OCI-LY3 (cell line): ENCODE data around the gene SPSB1.

Experiments used
- EZH2phosphoT487 ChIP-seq: fragments of 200-600 bp; shearing (Covaris generic); IDR thresholded peaks from 2 replicates; pipeline ENCODE4 v1.6.1; 2018; ENCODE audit warnings: antibody characterized with exemption, mixed run types, low read depth
- TF ChIP-seq, protein P1 (sequence below): fragments of 200-600, 300-600 bp; sonication (generic); IDR thresholded peaks from 2 replicates; pipeline ENCODE4 v1.5.1; 2014; ENCODE audit warnings: antibody characterized with exemption, low read length, low read depth

DNA sequence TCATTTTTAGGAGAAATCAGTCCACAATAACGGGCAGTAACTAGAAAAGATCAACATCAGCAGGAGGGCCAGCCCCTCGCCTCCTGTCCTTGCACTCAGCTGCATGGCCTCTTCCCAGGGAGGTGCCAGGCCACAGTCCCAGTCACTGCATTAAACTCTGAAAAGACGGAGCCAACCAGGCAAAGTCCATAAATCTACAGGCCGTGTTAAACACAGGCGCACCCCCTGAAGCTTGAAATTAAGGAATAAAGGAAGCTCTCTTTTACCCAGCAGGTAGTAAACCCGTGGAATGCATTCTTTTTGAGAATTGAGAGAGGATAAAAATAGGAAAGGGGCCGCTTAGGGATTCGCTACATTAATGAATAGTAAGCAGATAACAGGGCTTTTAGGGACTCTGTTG lies 39.7 kb upstream of the SPSB1 start:
- TF ChIP-seq, protein P1, sequence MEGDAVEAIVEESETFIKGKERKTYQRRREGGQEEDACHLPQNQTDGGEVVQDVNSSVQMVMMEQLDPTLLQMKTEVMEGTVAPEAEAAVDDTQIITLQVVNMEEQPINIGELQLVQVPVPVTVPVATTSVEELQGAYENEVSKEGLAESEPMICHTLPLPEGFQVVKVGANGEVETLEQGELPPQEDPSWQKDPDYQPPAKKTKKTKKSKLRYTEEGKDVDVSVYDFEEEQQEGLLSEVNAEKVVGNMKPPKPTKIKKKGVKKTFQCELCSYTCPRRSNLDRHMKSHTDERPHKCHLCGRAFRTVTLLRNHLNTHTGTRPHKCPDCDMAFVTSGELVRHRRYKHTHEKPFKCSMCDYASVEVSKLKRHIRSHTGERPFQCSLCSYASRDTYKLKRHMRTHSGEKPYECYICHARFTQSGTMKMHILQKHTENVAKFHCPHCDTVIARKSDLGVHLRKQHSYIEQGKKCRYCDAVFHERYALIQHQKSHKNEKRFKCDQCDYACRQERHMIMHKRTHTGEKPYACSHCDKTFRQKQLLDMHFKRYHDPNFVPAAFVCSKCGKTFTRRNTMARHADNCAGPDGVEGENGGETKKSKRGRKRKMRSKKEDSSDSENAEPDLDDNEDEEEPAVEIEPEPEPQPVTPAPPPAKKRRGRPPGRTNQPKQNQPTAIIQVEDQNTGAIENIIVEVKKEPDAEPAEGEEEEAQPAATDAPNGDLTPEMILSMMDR: no peak
- TF ChIP-seq EZH2phosphoT487: no peak
